WTC11 (cell line): ENCODE measurements around the gene CRISP2. TPM values are rescaled to one million over a fixed set of nuclear protein-coding genes. Genes with fewer than 3 reads are reported as not detected.

ENCODE experiments used
- ATAC-seq: fragments of 200-7000 bp; cut with Tn5 transposase; 2 replicates; pipeline ENCODE4 v1.10.0; 2021; ENCODE audit warnings: mild to moderate bottlenecking, moderate library complexity
- CTCF ChIA-PET: fragments of 300-600 bp; sonication (Branson Sonifier 250); formaldehyde crosslinking; loops from one replicate; lab custom pipeline; 2021; ENCODE audit warnings: antibody characterized with exemption; lab: Charles Lee
- POLR2A ChIA-PET: fragments of 350-600 bp; sonication (Branson Sonifier 250); formaldehyde crosslinking; loops from one replicate; lab custom pipeline; 2021; ENCODE audit warnings: antibody characterized with exemption; lab: Charles Lee
- DNase-seq: peaks from one replicate; pipeline ENCODE4 v3.0.0; 2021; ENCODE audit warnings: low spot score
- H3K27ac Mint-ChIP-seq: 2 replicates; pipeline ENCODE4 v1.8.0; 2021; ENCODE audit warnings: mixed read lengths
- H3K27me3 Mint-ChIP-seq: 2 replicates; pipeline ENCODE4 v1.8.0; 2021; ENCODE audit warnings: low read depth, mild to moderate bottlenecking, moderate library complexity, mixed read lengths
- H3K36me3 Mint-ChIP-seq: 2 replicates; pipeline ENCODE4 v1.8.0; 2021; ENCODE audit warnings: mixed read lengths
- H3K4me1 Mint-ChIP-seq: 2 replicates; pipeline ENCODE4 v1.8.0; 2022; ENCODE audit warnings: mixed read lengths
- H3K4me3 Mint-ChIP-seq: 2 replicates; pipeline ENCODE4 v1.8.0; 2021; ENCODE audit warnings: mild to moderate bottlenecking, moderate library complexity, mixed read lengths
- H3K9me3 Mint-ChIP-seq: 2 replicates; pipeline ENCODE4 v1.8.0; 2021; ENCODE audit warnings: mixed read lengths
- ATF1 ChIP-seq: sonication (generic); formaldehyde crosslinking; IDR thresholded peaks from 2 replicates; pipeline ENCODE4 v1.8.1; 2023; ENCODE audit warnings: mild to moderate bottlenecking, moderate library complexity, missing genetic modification reagents
- ATF3 ChIP-seq: sonication (generic); formaldehyde crosslinking; conservative IDR thresholded peaks from 2 replicates; pipeline ENCODE4 v1.8.1; 2022; ENCODE audit warnings: mild to moderate bottlenecking, missing genetic modification reagents
- ATF6 ChIP-seq: sonication (generic); formaldehyde crosslinking; IDR thresholded peaks from 2 replicates; pipeline ENCODE4 v1.8.1; 2023; ENCODE audit warnings: mild to moderate bottlenecking, missing genetic modification reagents
- EMX1 ChIP-seq: fragments of 250-450 bp; sonication (Bioruptor Pico); IDR thresholded peaks from 2 replicates; pipeline ENCODE4 v1.8.0; 2021; ENCODE audit warnings: mild to moderate bottlenecking
- ESRRA ChIP-seq: sonication (generic); formaldehyde crosslinking; IDR thresholded peaks from 2 replicates; pipeline ENCODE4 v1.8.1; 2022; ENCODE audit warnings: mild to moderate bottlenecking, missing genetic modification reagents, borderline replicate concordance
- FOXJ3 ChIP-seq: sonication (generic); formaldehyde crosslinking; IDR thresholded peaks from 2 replicates; pipeline ENCODE4 v1.9.0; 2021; ENCODE audit warnings: missing genetic modification reagents, mild to moderate bottlenecking, borderline replicate concordance
- FOXK1 ChIP-seq: sonication (generic); formaldehyde crosslinking; IDR thresholded peaks from 2 replicates; pipeline ENCODE4 v1.8.0; 2022; ENCODE audit warnings: mild to moderate bottlenecking, moderate library complexity, missing genetic modification reagents
- GRHL2 ChIP-seq: fragments of 250-450 bp; sonication (Bioruptor Pico); IDR thresholded peaks from 2 replicates; pipeline ENCODE4 v1.8.0; 2022; ENCODE audit warnings: mild to moderate bottlenecking, moderate library complexity; ENCODE audit not compliant: insufficient replicate concordance, severe bottlenecking
- GTF2I ChIP-seq: fragments of 250-450 bp; sonication (Bioruptor Pico); conservative IDR thresholded peaks from 2 replicates; pipeline ENCODE4 v1.4.0; 2021; ENCODE audit warnings: mild to moderate bottlenecking
- MAX ChIP-seq: sonication (generic); formaldehyde crosslinking; IDR thresholded peaks from 2 replicates; pipeline ENCODE4 v1.8.0; 2022; ENCODE audit warnings: mild to moderate bottlenecking, missing genetic modification reagents
- MYBL2 ChIP-seq: sonication (generic); formaldehyde crosslinking; IDR thresholded peaks from 2 replicates; pipeline ENCODE4 v1.8.1; 2023; ENCODE audit warnings: mild to moderate bottlenecking, moderate library complexity, missing genetic modification reagents
- NFYB ChIP-seq: sonication (generic); formaldehyde crosslinking; conservative IDR thresholded peaks from 2 replicates; pipeline ENCODE4 v1.8.0; 2022; ENCODE audit warnings: low read depth, missing genetic modification reagents
- NR2C2 ChIP-seq: sonication (generic); formaldehyde crosslinking; IDR thresholded peaks from 2 replicates; pipeline ENCODE4 v1.8.0; 2022; ENCODE audit warnings: mild to moderate bottlenecking, missing genetic modification reagents
- NR3C1 ChIP-seq: sonication (generic); formaldehyde crosslinking; conservative IDR thresholded peaks from 2 replicates; pipeline ENCODE4 v1.8.1; 2023; ENCODE audit warnings: low read depth, mild to moderate bottlenecking, missing genetic modification reagents
- PREB ChIP-seq: sonication (generic); formaldehyde crosslinking; IDR thresholded peaks from 2 replicates; pipeline ENCODE4 v1.8.1; 2022; ENCODE audit warnings: mild to moderate bottlenecking, missing genetic modification reagents, moderate library complexity, borderline replicate concordance
- PRRX2 ChIP-seq: fragments of 250-450 bp; sonication (Bioruptor Pico); IDR thresholded peaks from 2 replicates; pipeline ENCODE4 v1.8.0; 2021; ENCODE audit warnings: mild to moderate bottlenecking
- STAT6 ChIP-seq: sonication (generic); formaldehyde crosslinking; conservative IDR thresholded peaks from 2 replicates; pipeline ENCODE4 v1.8.1; 2023; ENCODE audit warnings: mild to moderate bottlenecking, low read depth, missing genetic modification reagents, moderate library complexity
- TCF7 ChIP-seq: sonication (generic); formaldehyde crosslinking; IDR thresholded peaks from 2 replicates; pipeline ENCODE4 v1.8.0; 2022; ENCODE audit warnings: mild to moderate bottlenecking, low read depth, missing genetic modification reagents, moderate library complexity
- TEAD4 ChIP-seq: sonication (generic); formaldehyde crosslinking; IDR thresholded peaks from 2 replicates; pipeline ENCODE4 v1.8.0; 2022; ENCODE audit warnings: mild to moderate bottlenecking, missing genetic modification reagents
- ZBTB21 ChIP-seq: sonication (generic); formaldehyde crosslinking; IDR thresholded peaks from 2 replicates; pipeline ENCODE4 v1.8.1; 2023; ENCODE audit warnings: mild to moderate bottlenecking, missing genetic modification reagents, borderline replicate concordance
- ZNF121 ChIP-seq: sonication (generic); formaldehyde crosslinking; IDR thresholded peaks from 2 replicates; pipeline ENCODE4 v1.8.0; 2023; ENCODE audit warnings: missing genetic modification reagents
- ZNF219 ChIP-seq: sonication (generic); formaldehyde crosslinking; IDR thresholded peaks from 2 replicates; pipeline ENCODE4 v1.8.0; 2023; ENCODE audit warnings: missing genetic modification reagents, mild to moderate bottlenecking, borderline replicate concordance
- ZNF512 ChIP-seq: sonication (generic); formaldehyde crosslinking; IDR thresholded peaks from 2 replicates; pipeline ENCODE4 v1.8.1; 2022; ENCODE audit warnings: missing genetic modification reagents, borderline replicate concordance
- total RNA-seq: library from RNA; stranded (reverse); gene quantifications from 3 replicates; pipeline ENCODE4 v1.2.3, GENCODE V29; 2021
- TF ChIP-seq, protein P1 (sequence below): sonication (generic); formaldehyde crosslinking; IDR thresholded peaks from 2 replicates; pipeline ENCODE4 v1.8.1; 2023; ENCODE audit warnings: mild to moderate bottlenecking, missing genetic modification reagents

Gene CRISP2
- total RNA-seq, 1 experiment from 2014 or later = not detected

DNA sequence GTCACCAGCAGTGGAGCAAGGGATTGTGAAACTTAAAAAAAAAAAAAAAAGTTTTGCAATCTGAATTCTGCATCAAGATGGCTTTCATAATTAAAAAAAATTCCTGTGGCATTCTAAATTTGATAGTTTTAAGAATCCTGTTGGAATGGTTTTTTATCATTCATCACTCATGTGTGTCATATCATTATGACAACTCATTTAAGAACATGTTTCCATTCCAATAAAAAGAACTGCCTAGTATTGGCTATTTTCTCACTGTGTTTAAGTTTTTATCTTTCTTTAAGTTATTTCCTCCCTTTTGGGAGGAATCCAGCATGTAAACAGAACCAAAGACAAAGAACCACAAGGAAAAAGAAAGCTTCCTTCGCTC, 50.5 kb downstream of the CRISP2 start:
- Mint-ChIP-seq H3K27me3 (no peaks in the 10 kb centered on the region), H3K4me1 (peaks cover 8% of the 10 kb centered on the region), H3K4me3 (no peak overlapping the region), H3K9me3 (no peaks in the 10 kb centered on the region), H3K27ac (no peak overlapping the region), H3K36me3 (no peaks in the 10 kb centered on the region)
- ChIA-PET POLR2A (no interaction called here), CTCF (no interaction called here)
- no peak for DNase-seq
- ATAC-seq = no peak
- TF ChIP-seq ZNF121 (CRISPR knock-in tag) (no peak), TEAD4 (CRISPR knock-in tag) (no peak), MYBL2 (CRISPR knock-in tag) (no peak), ATF1 (CRISPR knock-in tag) (no peak), PREB (CRISPR knock-in tag) (no peak), PRRX2 (no peak), EMX1 (no peak), MAX (no peak), GRHL2 (no peak)

DNA sequence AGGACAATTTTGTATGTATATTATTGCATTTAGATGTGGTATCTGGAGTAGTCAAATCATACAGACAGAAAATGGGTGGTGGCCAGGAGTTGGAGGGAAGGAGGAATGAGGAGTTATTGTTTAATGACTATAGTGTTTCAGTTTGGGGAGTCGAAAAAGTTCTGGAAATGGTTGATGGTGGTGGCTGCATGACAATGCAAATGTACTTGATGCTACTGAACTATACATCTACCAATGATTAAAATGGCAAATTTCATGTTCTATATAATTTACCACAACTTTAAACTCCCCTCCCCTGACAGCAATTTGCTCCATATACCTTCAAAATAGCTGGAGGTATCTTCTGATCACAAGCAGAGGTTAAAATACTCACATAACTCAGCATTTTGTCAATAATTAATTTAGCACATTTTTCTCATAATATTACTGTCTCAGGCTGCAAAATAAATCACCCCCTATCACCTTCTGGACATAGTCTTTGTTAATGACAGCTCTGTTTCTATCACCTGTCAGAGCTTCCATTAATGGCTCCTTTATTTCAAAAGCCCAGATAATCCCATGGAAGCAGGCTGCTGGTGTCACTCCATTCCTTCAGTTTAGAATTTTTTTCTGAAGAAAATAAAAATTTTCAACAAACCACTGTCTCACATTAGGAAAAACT, 51.0 kb downstream of the CRISP2 start:
- Mint-ChIP-seq H3K27me3 (no peaks in the 10 kb centered on the region), H3K4me3 (no peak overlapping the region), H3K4me1 (peaks cover 8% of the 10 kb centered on the region), H3K27ac (no peak overlapping the region), H3K36me3 (no peaks in the 10 kb centered on the region), H3K9me3 (no peaks in the 10 kb centered on the region)
- POLR2A ChIA-PET = no interaction called here
- ATAC-seq (no peak), DNase-seq (no peak)
- CTCF ChIA-PET = no interaction called here
- no peak for TF ChIP-seq FOXJ3 (CRISPR knock-in tag)
- TF ChIP-seq FOXK1 (CRISPR knock-in tag) = no peak
- TF ChIP-seq ZBTB21 (CRISPR knock-in tag) = no peak
- no peak for TF ChIP-seq ATF6 (CRISPR knock-in tag)
- no peak for TF ChIP-seq GRHL2
- TF ChIP-seq TCF7 = no peak
- TF ChIP-seq ATF3 (CRISPR knock-in tag) = no peak
- TF ChIP-seq STAT6 (CRISPR knock-in tag) = no peak
- no peak for TF ChIP-seq PREB (CRISPR knock-in tag)
- no peak for TF ChIP-seq NR2C2 (CRISPR knock-in tag)
- TF ChIP-seq NR3C1 (CRISPR knock-in tag) = no peak
- no peak for TF ChIP-seq ESRRA (CRISPR knock-in tag)
- TF ChIP-seq GTF2I (CRISPR knock-in tag) = no peak
- TF ChIP-seq NFYB (CRISPR knock-in tag) = no peak
- no peak for TF ChIP-seq ZNF219
- TF ChIP-seq MYBL2 (CRISPR knock-in tag) = no peak
- TF ChIP-seq ZNF512 = no peak
- TF ChIP-seq, protein P1, sequence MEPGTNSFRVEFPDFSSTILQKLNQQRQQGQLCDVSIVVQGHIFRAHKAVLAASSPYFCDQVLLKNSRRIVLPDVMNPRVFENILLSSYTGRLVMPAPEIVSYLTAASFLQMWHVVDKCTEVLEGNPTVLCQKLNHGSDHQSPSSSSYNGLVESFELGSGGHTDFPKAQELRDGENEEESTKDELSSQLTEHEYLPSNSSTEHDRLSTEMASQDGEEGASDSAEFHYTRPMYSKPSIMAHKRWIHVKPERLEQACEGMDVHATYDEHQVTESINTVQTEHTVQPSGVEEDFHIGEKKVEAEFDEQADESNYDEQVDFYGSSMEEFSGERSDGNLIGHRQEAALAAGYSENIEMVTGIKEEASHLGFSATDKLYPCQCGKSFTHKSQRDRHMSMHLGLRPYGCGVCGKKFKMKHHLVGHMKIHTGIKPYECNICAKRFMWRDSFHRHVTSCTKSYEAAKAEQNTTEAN (CRISPR knock-in tag) = no peak
